Skeletal muscle tissue (tissue), 4 donors: ENCODE results near the gene CHD9. TPM values are rescaled to one million over a fixed set of nuclear protein-coding genes. Genes with fewer than 3 reads are reported as not detected.
"Not testable (repeated sequence)": the region's sequence is repeated elsewhere in the genome, so short reads cannot be mapped to it uniquely, and the experiment has no call there.

Experiments
- H3K27ac ChIP-seq: one replicate; pipeline ENCODE4 v1.7.0; 2013; ENCODE audit warnings: mild to moderate bottlenecking, low read depth, low read length, inconsistent platforms
- H3K27me3 ChIP-seq, 3 donors: one replicate each; pipeline ENCODE4 v1.7.0; 2013; ENCODE audit warnings: low read length in 3 of 3; ENCODE audit not compliant: control insufficient read depth in 3 of 3, insufficient read depth in 3 of 3
- H3K36me3 ChIP-seq, 3 donors: one replicate each; pipeline ENCODE4 v1.7.0; 2013; ENCODE audit warnings: low read length in 3 of 3; ENCODE audit not compliant: control insufficient read depth in 3 of 3, insufficient read depth in 3 of 3
- H3K4me1 ChIP-seq, 3 donors: one replicate each; pipeline ENCODE4 v1.7.0; 2013; ENCODE audit warnings: low read length in 3 of 3, mild to moderate bottlenecking in 3 of 3; ENCODE audit not compliant: control insufficient read depth in 3 of 3, insufficient read depth in 3 of 3
- H3K4me3 ChIP-seq, 3 donors: one replicate each; pipeline ENCODE4 v1.7.0; 2013; ENCODE audit warnings: low read length in 3 of 3
- H3K9ac ChIP-seq, 3 donors: one replicate each; pipeline ENCODE4 v1.7.0; 2013; ENCODE audit warnings: low read length in 3 of 3, mild to moderate bottlenecking in 3 of 3, moderate library complexity in 2 of 3, low read depth in 1 of 3
- H3K9me3 ChIP-seq, 3 donors: one replicate each; pipeline ENCODE4 v1.7.0; 2013; ENCODE audit warnings: low read length in 3 of 3; ENCODE audit not compliant: control insufficient read depth in 3 of 3
- total RNA-seq: library from RNA; depleted of rRNA; stranded (reverse); fragments of >200 nt; gene quantifications from one replicate; pipeline ENCODE4 v1.2.3, GENCODE V29; 2014
- donor health status: Osteomylitis.

Gene CHD9
- total RNA-seq, 1 donor from 2014 or later, result 69.4 TPM

GRCh38 chr16:53249331-53249730, 194.5 kb downstream of the CHD9 start:
- Histone ChIP-seq H3K9ac (no peak overlapping the region), H3K4me1 (no peaks in the 10 kb centered on the region), H3K27me3 (no peaks in the 10 kb centered on the region), H3K9me3 (no peaks in the 10 kb centered on the region), H3K4me3 (no peak overlapping the region), H3K36me3 (peaks cover 25 to 48% (median 41%) of the 10 kb centered on the region in 3 donors), H3K27ac (no peak overlapping the region)

GRCh38 chr16:53257001-53257400, 202.2 kb downstream of the CHD9 start:
- H3K4me3 ChIP-seq, result no peak overlapping the region
- H3K27ac ChIP-seq, result no peak overlapping the region
- peaks cover 21 to 59% (median 52%) of the 10 kb centered on the region in 3 donors for H3K36me3 ChIP-seq

GRCh38 chr16:53258809-53259208, 204.0 kb downstream of the CHD9 start:
- H3K27ac ChIP-seq, result no peak overlapping the region
- no peak overlapping the region for H3K4me3 ChIP-seq
- H3K27me3 ChIP-seq, result no peaks in the 10 kb centered on the region
- H3K36me3 ChIP-seq, result peaks cover 23 to 60% (median 55%) of the 10 kb centered on the region in 3 donors
- H3K9me3 ChIP-seq, result no peaks in the 10 kb centered on the region
- H3K9ac ChIP-seq, result no peak overlapping the region
- no peaks in the 10 kb centered on the region for H3K4me1 ChIP-seq

More at GRCh38 chr16:53257001-53257400, 202.2 kb downstream of the CHD9 start:
- H3K9ac ChIP-seq, result no peak overlapping the region
- no peaks in the 10 kb centered on the region for H3K27me3 ChIP-seq
- H3K4me1 ChIP-seq, result no peaks in the 10 kb centered on the region
- H3K9me3 ChIP-seq, result no peaks in the 10 kb centered on the region

GRCh38 chr16:53261276-53261675, 206.5 kb downstream of the CHD9 start:
- Histone ChIP-seq H3K36me3 (peaks cover 20 to 45% (median 40%) of the 10 kb centered on the region in 3 donors), H3K9ac (no peak overlapping the region), H3K4me1 (no peaks in the 10 kb centered on the region), H3K4me3 (no peak overlapping the region), H3K27me3 (no peaks in the 10 kb centered on the region), H3K27ac (no peak overlapping the region), H3K9me3 (no peaks in the 10 kb centered on the region)

- H3K27ac ChIP-seq, result no peak overlapping the region
- peaks cover 17 to 44% (median 37%) of the 10 kb centered on the region in 3 donors for H3K36me3 ChIP-seq
- no peaks in the 10 kb centered on the region for H3K27me3 ChIP-seq
- H3K4me1 ChIP-seq, result no peaks in the 10 kb centered on the region
- H3K4me3 ChIP-seq, result no peak overlapping the region
- no peaks in the 10 kb centered on the region for H3K9me3 ChIP-seq
- no peak overlapping the region for H3K9ac ChIP-seq
These were observed 207.9 kb downstream of the CHD9 start for GRCh38 chr16:53262645-53263044.

GRCh38 chr16:53266156-53266555, 211.4 kb downstream of the CHD9 start:
- H3K9ac ChIP-seq, result no peak overlapping the region
- H3K4me3 ChIP-seq, result no peak overlapping the region
- H3K9me3 ChIP-seq, result no peaks in the 10 kb centered on the region
- peaks cover 22 to 39% (median 37%) of the 10 kb centered on the region in 3 donors for H3K36me3 ChIP-seq
- H3K27ac ChIP-seq, result no peak overlapping the region
- no peaks in the 10 kb centered on the region for H3K27me3 ChIP-seq
- no peaks in the 10 kb centered on the region for H3K4me1 ChIP-seq

- not testable (repeated sequence) for H3K4me1 ChIP-seq, H3K4me3 ChIP-seq, H3K27me3 ChIP-seq, H3K9ac ChIP-seq, H3K9me3 ChIP-seq, H3K27ac ChIP-seq
- peaks cover 35 to 66% (median 57%) of the 10 kb centered on the region in 3 donors for H3K36me3 ChIP-seq
These were observed 223.7 kb downstream of the CHD9 start for GRCh38 chr16:53278498-53278897.

GRCh38 chr16:53281280-53281679, 226.5 kb downstream of the CHD9 start:
- Histone ChIP-seq H3K4me1 (no peaks in the 10 kb centered on the region), H3K27me3 (no peaks in the 10 kb centered on the region), H3K36me3 (peaks cover 20 to 50% (median 45%) of the 10 kb centered on the region in 3 donors), H3K9ac (no peak overlapping the region), H3K27ac (no peak overlapping the region), H3K4me3 (no peak overlapping the region), H3K9me3 (no peaks in the 10 kb centered on the region)

- H3K4me1 ChIP-seq, result no peaks in the 10 kb centered on the region
- no peaks in the 10 kb centered on the region for H3K27me3 ChIP-seq
- no peak overlapping the region for H3K27ac ChIP-seq
- peaks cover 23 to 50% (median 49%) of the 10 kb centered on the region in 3 donors for H3K36me3 ChIP-seq
- H3K9me3 ChIP-seq, result no peaks in the 10 kb centered on the region
- H3K9ac ChIP-seq, result no peak overlapping the region
- no peak overlapping the region for H3K4me3 ChIP-seq
These were observed 227.1 kb downstream of the CHD9 start for GRCh38 chr16:53281859-53282258.

GRCh38 chr16:53282328-53282727, 227.5 kb downstream of the CHD9 start:
- no peaks in the 10 kb centered on the region for H3K9me3 ChIP-seq
- H3K4me1 ChIP-seq, result no peaks in the 10 kb centered on the region
- H3K4me3 ChIP-seq, result no peak overlapping the region
- peaks cover 28 to 52% (median 50%) of the 10 kb centered on the region in 3 donors for H3K36me3 ChIP-seq
- H3K9ac ChIP-seq, result no peak overlapping the region
- no peaks in the 10 kb centered on the region for H3K27me3 ChIP-seq
- no peak overlapping the region for H3K27ac ChIP-seq
